Esophagus squamous epithelium (tissue), 4 donors: ENCODE data around the gene CYP3A5.

Experiments used
- POLR2A ChIP-seq, 4 donors: fragments of 450-650 bp; IDR thresholded peaks; one replicate each; pipeline ENCODE4 v1.6.1; 2017; ENCODE audit warnings: antibody characterized with exemption in 4 of 4, mild to moderate bottlenecking in 4 of 4, moderate library complexity in 3 of 4
- TF ChIP-seq, protein P1 (sequence below), 6 experiments: fragments of 450-650 bp in 4 of 6; fragments of 200-600 bp in 2 of 6; sonication (generic) in 2 of 6; IDR thresholded peaks; one replicate each; pipeline ENCODE4 v1.5.1; 2016 to 2019; ENCODE audit warnings: antibody characterized with exemption in 6 of 6, mild to moderate bottlenecking in 4 of 6, moderate library complexity in 4 of 6

DNA sequence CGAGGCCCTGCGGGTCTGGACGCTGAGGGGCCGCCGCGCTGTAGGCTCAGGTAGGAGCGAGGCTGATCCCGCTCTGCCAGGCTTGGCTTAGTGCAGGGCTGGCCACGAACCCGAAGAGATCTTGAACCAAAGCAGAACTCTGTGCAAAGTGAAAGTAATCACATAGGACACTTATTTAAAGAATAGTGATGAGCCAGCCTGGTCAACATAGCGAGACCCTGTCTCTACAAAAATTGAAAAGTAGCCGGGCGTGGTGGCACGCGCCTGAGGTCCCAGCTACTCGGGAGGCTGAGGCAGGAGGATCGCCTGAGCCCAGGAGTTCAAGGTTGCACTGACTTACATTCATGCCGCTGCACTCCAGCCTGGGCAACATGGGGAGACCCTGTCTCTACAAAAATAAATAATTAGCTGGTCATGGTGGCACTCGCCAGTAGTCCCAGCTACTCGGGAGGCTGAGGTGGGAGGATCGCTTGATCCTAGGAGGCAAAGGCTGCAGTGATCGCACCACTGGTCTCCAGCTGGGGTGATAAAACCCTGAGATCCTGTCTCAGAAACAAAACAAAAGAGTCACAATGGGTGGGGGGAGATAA, 62.5 kb downstream of the CYP3A5 start:
- TF ChIP-seq, protein P1, sequence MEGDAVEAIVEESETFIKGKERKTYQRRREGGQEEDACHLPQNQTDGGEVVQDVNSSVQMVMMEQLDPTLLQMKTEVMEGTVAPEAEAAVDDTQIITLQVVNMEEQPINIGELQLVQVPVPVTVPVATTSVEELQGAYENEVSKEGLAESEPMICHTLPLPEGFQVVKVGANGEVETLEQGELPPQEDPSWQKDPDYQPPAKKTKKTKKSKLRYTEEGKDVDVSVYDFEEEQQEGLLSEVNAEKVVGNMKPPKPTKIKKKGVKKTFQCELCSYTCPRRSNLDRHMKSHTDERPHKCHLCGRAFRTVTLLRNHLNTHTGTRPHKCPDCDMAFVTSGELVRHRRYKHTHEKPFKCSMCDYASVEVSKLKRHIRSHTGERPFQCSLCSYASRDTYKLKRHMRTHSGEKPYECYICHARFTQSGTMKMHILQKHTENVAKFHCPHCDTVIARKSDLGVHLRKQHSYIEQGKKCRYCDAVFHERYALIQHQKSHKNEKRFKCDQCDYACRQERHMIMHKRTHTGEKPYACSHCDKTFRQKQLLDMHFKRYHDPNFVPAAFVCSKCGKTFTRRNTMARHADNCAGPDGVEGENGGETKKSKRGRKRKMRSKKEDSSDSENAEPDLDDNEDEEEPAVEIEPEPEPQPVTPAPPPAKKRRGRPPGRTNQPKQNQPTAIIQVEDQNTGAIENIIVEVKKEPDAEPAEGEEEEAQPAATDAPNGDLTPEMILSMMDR (IDR thresholded peaks at IDR 0.05) = no peak
- no peak for TF ChIP-seq POLR2A (IDR thresholded peaks at IDR 0.05)
